ENCODE data around the gene IL3.

IL3 gene

GRCh38 chr5:132024117-132024435 is 36.4 kb upstream of the IL3 start:
- Histone ChIP-seq H4K8ac (ENCODE audit: low read depth, low read length) (no peak overlapping the region), H3K23ac (ENCODE audit: low read depth, low read length, poor library complexity) (peak overlapping the region; percentile 6), H3K9ac (ENCODE audit: low read depth, low read length, poor library complexity) (no peak overlapping the region), H3K14ac (ENCODE audit: low read length) (no peak overlapping the region), H3K79me1 (ENCODE audit: low read depth, low read length) (no peaks in the 10 kb centered on the region), H3K4me1 (ENCODE audit: control insufficient read depth in 2 of 2, insufficient read depth in 1 of 2, low read depth in 1 of 2, low read length in 2 of 2) (no peaks in the 10 kb centered on the region), H3K27ac (replicated peaks; ENCODE audit: low read length) (no peak overlapping the region), H3K36me3 (replicated peaks in 1 of 2; ENCODE audit: control insufficient read depth in 2 of 2, insufficient read depth in 2 of 2, low read length in 2 of 2) (no peaks in the 10 kb centered on the region), H2BK15ac (ENCODE audit: low read length) (no peak overlapping the region), H2AK5ac (ENCODE audit: low read depth, low read length) (no peak overlapping the region), H3K18ac (ENCODE audit: low read length) (no peak overlapping the region), H2BK5ac (ENCODE audit: low read length) (no peak overlapping the region), H2BK12ac (ENCODE audit: low read length) (no peak overlapping the region), H4K91ac (ENCODE audit: low read depth, low read length, poor library complexity) (no peak overlapping the region), H3K4me3 (ENCODE audit: low read length in 2 of 2) (no peak overlapping the region), H2BK120ac (ENCODE audit: low read depth, low read length) (no peak overlapping the region), H3K4me2 (ENCODE audit: insufficient read depth, low read length, poor library complexity, severe bottlenecking) (no peak overlapping the region), H2AFZ (ENCODE audit: low read length) (no peak overlapping the region), H3K27me3 (ENCODE audit: control insufficient read depth in 3 of 3, insufficient read depth in 3 of 3, low read depth in 1 of 3, low read length in 3 of 3) (no peaks in the 10 kb centered on the region), H3K9me3 (replicated peaks in 1 of 2; ENCODE audit: control insufficient read depth in 2 of 2, insufficient read depth in 1 of 2, low read depth in 1 of 2, low read length in 2 of 2) (no peaks in the 10 kb centered on the region), H3K4ac (ENCODE audit: low read length) (no peak overlapping the region)
- DNase-seq (ENCODE audit: low spot score): no peak
- no CpG with 5 or more reads among the region's 4 CpGs for WGBS, 2 donors (ENCODE audit: extremely low coverage in 2 of 2, insufficient read length in 2 of 2, insufficient replicate concordance in 1 of 2)

DNA sequence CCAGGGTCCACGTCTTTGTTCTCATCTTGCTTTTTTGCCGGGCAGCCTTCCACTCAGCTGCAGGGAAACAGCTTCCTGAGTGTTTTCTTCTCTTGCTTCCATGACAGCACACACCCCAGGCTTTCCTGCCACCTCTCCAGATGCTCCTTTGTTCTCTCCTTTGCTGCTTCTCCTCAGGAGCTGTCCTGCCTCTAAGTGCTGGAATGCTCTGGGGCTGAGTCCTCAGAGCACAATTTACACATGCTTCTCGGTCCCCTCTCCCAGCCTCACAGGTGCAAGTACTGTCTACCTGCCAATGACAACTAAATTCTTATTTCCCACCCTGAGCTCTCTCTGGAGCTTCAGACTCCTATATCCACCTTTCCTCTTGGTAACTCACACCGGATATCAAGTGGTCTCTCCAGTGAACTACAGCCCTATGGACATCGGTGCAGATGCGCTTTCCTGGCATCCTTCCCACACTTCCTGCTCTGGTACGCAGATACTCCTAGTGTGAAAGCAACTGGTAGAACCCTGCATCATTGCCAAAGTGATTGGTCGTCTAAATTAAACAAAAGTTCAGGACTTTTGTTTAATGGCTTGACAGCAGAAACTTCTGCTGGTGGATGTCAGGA is 35.6 kb upstream of the IL3 start:
- no CpG with 5 or more reads among the region's 8 CpGs for WGBS, 2 donors (ENCODE audit: extremely low coverage in 2 of 2, insufficient read length in 2 of 2, insufficient replicate concordance in 1 of 2)

DNA sequence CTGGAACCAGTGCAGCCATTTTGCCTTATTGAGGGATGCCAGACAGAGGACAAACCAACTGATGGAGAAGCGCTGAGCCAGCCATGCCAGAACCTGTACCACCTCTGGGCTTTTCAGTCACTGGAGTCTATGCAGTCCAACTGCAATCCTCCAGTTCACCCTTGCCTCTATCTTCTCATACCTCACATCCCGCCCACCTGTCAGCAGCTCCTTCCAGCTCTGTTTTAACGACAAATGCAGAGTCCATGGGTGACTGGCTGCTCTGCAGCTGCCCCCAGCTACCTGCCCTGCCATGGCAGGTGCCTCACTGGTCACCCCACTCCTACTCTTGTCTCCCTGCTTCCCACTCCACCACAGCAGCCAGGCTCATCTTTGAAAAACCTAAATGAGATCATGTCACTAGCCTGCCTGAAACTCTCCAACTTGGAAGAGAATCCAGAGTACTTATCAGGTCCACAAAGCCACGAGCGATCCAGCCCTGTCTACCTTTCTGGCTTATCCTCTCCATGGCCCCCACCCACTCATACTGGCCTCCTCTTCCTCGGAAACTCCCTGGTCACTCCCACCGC is 35.0 kb upstream of the IL3 start:
- Histone ChIP-seq H2BK15ac (ENCODE audit: low read length) (no peak overlapping the region), H3K4me1 (ENCODE audit: control insufficient read depth in 2 of 2, insufficient read depth in 1 of 2, low read depth in 1 of 2, low read length in 2 of 2) (no peaks in the 10 kb centered on the region), H2BK12ac (ENCODE audit: low read length) (no peak overlapping the region), H3K14ac (ENCODE audit: low read length) (no peak overlapping the region), H3K4ac (ENCODE audit: low read length) (no peak overlapping the region), H3K27me3 (ENCODE audit: control insufficient read depth in 3 of 3, insufficient read depth in 3 of 3, low read depth in 1 of 3, low read length in 3 of 3) (no peaks in the 10 kb centered on the region), H4K91ac (ENCODE audit: low read depth, low read length, poor library complexity) (no peak overlapping the region), H3K36me3 (replicated peaks in 1 of 2; ENCODE audit: control insufficient read depth in 2 of 2, insufficient read depth in 2 of 2, low read length in 2 of 2) (no peaks in the 10 kb centered on the region), H3K4me2 (ENCODE audit: insufficient read depth, low read length, poor library complexity, severe bottlenecking) (no peak overlapping the region), H3K23ac (ENCODE audit: low read depth, low read length, poor library complexity) (no peak overlapping the region), H2AK5ac (ENCODE audit: low read depth, low read length) (no peak overlapping the region), H3K9ac (ENCODE audit: low read depth, low read length, poor library complexity) (no peak overlapping the region), H3K27ac (replicated peaks; ENCODE audit: low read length) (no peak overlapping the region), H3K79me1 (ENCODE audit: low read depth, low read length) (no peaks in the 10 kb centered on the region), H3K4me3 (ENCODE audit: low read length in 2 of 2) (no peak overlapping the region), H2BK120ac (ENCODE audit: low read depth, low read length) (no peak overlapping the region), H2BK5ac (ENCODE audit: low read length) (no peak overlapping the region), H3K18ac (ENCODE audit: low read length) (no peak overlapping the region), H2AFZ (ENCODE audit: low read length) (no peak overlapping the region), H3K9me3 (replicated peaks in 1 of 2; ENCODE audit: control insufficient read depth in 2 of 2, insufficient read depth in 1 of 2, low read depth in 1 of 2, low read length in 2 of 2) (no peaks in the 10 kb centered on the region), H4K8ac (ENCODE audit: low read depth, low read length) (no peak overlapping the region)
- no CpG with 5 or more reads among the region's 7 CpGs for WGBS, 2 donors (ENCODE audit: extremely low coverage in 2 of 2, insufficient read length in 2 of 2, insufficient replicate concordance in 1 of 2)
- no peak for DNase-seq (ENCODE audit: low spot score)

More for the DNA sequence above, 35.6 kb upstream of the IL3 start:
- H3K9me3 ChIP-seq (replicated peaks in 1 of 2; ENCODE audit: control insufficient read depth in 2 of 2, insufficient read depth in 1 of 2, low read depth in 1 of 2, low read length in 2 of 2): no peaks in the 10 kb centered on the region
- H3K79me1 ChIP-seq (ENCODE audit: low read depth, low read length): no peaks in the 10 kb centered on the region
- no peak overlapping the region for H4K91ac ChIP-seq (ENCODE audit: low read depth, low read length, poor library complexity)
- no peak overlapping the region for H4K8ac ChIP-seq (ENCODE audit: low read depth, low read length)
- no peak overlapping the region for H2BK5ac ChIP-seq (ENCODE audit: low read length)
- no peak overlapping the region for H3K23ac ChIP-seq (ENCODE audit: low read depth, low read length, poor library complexity)
- no peak overlapping the region for H2BK15ac ChIP-seq (ENCODE audit: low read length)
- H3K27me3 ChIP-seq (ENCODE audit: control insufficient read depth in 3 of 3, insufficient read depth in 3 of 3, low read depth in 1 of 3, low read length in 3 of 3): no peaks in the 10 kb centered on the region
- no peak overlapping the region for H2BK120ac ChIP-seq (ENCODE audit: low read depth, low read length)
- no peak overlapping the region for H2AK5ac ChIP-seq (ENCODE audit: low read depth, low read length)
- no peak overlapping the region for H3K9ac ChIP-seq (ENCODE audit: low read depth, low read length, poor library complexity)
- H3K27ac ChIP-seq (replicated peaks; ENCODE audit: low read length): no peak overlapping the region
- no peak overlapping the region for H3K4ac ChIP-seq (ENCODE audit: low read length)
- DNase-seq (ENCODE audit: low spot score): no peak
- H2BK12ac ChIP-seq (ENCODE audit: low read length): no peak overlapping the region
- H3K14ac ChIP-seq (ENCODE audit: low read length): no peak overlapping the region
- no peaks in the 10 kb centered on the region for H3K36me3 ChIP-seq (replicated peaks in 1 of 2; ENCODE audit: control insufficient read depth in 2 of 2, insufficient read depth in 2 of 2, low read length in 2 of 2)
- H3K4me2 ChIP-seq (ENCODE audit: insufficient read depth, low read length, poor library complexity, severe bottlenecking): no peak overlapping the region
- no peak overlapping the region for H3K4me3 ChIP-seq (ENCODE audit: low read length in 2 of 2)
- H3K18ac ChIP-seq (ENCODE audit: low read length): no peak overlapping the region
- H3K4me1 ChIP-seq (ENCODE audit: control insufficient read depth in 2 of 2, insufficient read depth in 1 of 2, low read depth in 1 of 2, low read length in 2 of 2): no peaks in the 10 kb centered on the region
- no peak overlapping the region for H2AFZ ChIP-seq (ENCODE audit: low read length)

DNA sequence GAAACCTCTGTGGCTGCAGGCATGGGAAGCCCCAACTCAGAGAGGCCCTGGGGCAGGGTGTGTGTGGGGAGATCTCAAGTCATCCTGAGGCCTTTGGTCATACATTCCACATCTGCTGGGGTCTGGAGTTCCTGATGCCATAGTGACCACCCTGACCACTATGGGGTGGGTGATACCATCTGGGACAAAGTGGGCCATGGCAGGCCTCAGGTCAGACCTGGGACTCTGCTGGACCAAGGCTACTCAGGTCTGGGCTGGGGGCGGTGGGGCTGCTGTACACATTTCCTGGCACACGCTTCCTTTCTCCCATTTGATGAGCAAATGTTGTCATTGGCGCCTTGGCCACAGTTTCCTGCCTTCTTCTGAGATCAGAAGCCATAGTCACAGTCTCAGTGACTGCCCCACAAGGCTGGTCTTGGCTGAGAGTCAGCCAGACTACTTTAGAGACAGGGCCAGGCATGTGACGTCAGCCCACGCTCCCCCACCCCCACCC is 33.9 kb upstream of the IL3 start:
- no CpG with 5 or more reads among the region's 5 CpGs for WGBS, 2 donors (ENCODE audit: extremely low coverage in 2 of 2, insufficient read length in 2 of 2, insufficient replicate concordance in 1 of 2)
- H3K18ac ChIP-seq (ENCODE audit: low read length): peak overlapping the region; percentile 25

More for the DNA sequence above, 33.9 kb upstream of the IL3 start:
- Histone ChIP-seq H3K79me1 (ENCODE audit: low read depth, low read length) (no peaks in the 10 kb centered on the region), H2BK15ac (ENCODE audit: low read length) (no peak overlapping the region), H2BK5ac (ENCODE audit: low read length) (no peak overlapping the region), H3K14ac (ENCODE audit: low read length) (no peak overlapping the region), H3K9ac (ENCODE audit: low read depth, low read length, poor library complexity) (no peak overlapping the region), H3K36me3 (replicated peaks in 1 of 2; ENCODE audit: control insufficient read depth in 2 of 2, insufficient read depth in 2 of 2, low read length in 2 of 2) (no peaks in the 10 kb centered on the region), H3K4me1 (ENCODE audit: control insufficient read depth in 2 of 2, insufficient read depth in 1 of 2, low read depth in 1 of 2, low read length in 2 of 2) (no peaks in the 10 kb centered on the region), H3K9me3 (replicated peaks in 1 of 2; ENCODE audit: control insufficient read depth in 2 of 2, insufficient read depth in 1 of 2, low read depth in 1 of 2, low read length in 2 of 2) (no peaks in the 10 kb centered on the region), H3K4me2 (ENCODE audit: insufficient read depth, low read length, poor library complexity, severe bottlenecking) (no peak overlapping the region), H3K27me3 (ENCODE audit: control insufficient read depth in 3 of 3, insufficient read depth in 3 of 3, low read depth in 1 of 3, low read length in 3 of 3) (no peaks in the 10 kb centered on the region), H4K8ac (ENCODE audit: low read depth, low read length) (no peak overlapping the region), H4K91ac (ENCODE audit: low read depth, low read length, poor library complexity) (no peak overlapping the region), H3K23ac (ENCODE audit: low read depth, low read length, poor library complexity) (no peak overlapping the region), H3K27ac (replicated peaks; ENCODE audit: low read length) (no peak overlapping the region), H2AK5ac (ENCODE audit: low read depth, low read length) (no peak overlapping the region), H3K4me3 (ENCODE audit: low read length in 2 of 2) (no peak overlapping the region), H2BK120ac (ENCODE audit: low read depth, low read length) (no peak overlapping the region), H3K4ac (ENCODE audit: low read length) (no peak overlapping the region), H2BK12ac (ENCODE audit: low read length) (no peak overlapping the region), H2AFZ (ENCODE audit: low read length) (no peak overlapping the region)
- DNase-seq (ENCODE audit: low spot score): no peak
